ENCODE measurements around the gene TIMM17A. TPM values are rescaled to one million over a fixed set of nuclear protein-coding genes. Genes with fewer than 3 reads are reported as not detected.

The TIMM17A gene
- total RNA-seq, 1 donor from 2014 or later, result 47.2 TPM

Other genes starting within 250 kb of the TIMM17A start
- 20.8 and 23.6 TPM in 2 replicates for gene IPO9, start 126.3 kb upstream of the TIMM17A start, total RNA-seq
- 22.6 and 30.0 TPM in 2 replicates for gene SHISA4, start 66.6 kb upstream of the TIMM17A start, total RNA-seq
- gene LMOD1, start 9.0 kb upstream of the TIMM17A start, total RNA-seq, result under 0.01 and 0.07 TPM in 2 replicates
- gene RNPEP, start 27.1 kb downstream of the TIMM17A start, total RNA-seq, result 75.8 and 97.4 TPM in 2 replicates
- 128 and 153 TPM in 2 replicates for gene ELF3, start 55.1 kb downstream of the TIMM17A start, total RNA-seq
- gene GPR37L1, start 167.4 kb downstream of the TIMM17A start, total RNA-seq, result 0.04 and 0.07 TPM in 2 replicates
- gene ARL8A, start 189.2 kb downstream of the TIMM17A start, total RNA-seq, result 57.8 and 59.7 TPM in 2 replicates
- 2.3 and 2.6 TPM in 2 replicates for gene PTPN7, start 205.1 kb downstream of the TIMM17A start, total RNA-seq
- 0.08 and 0.68 TPM in 2 replicates for gene LGR6, start 238.3 kb downstream of the TIMM17A start, total RNA-seq

All from kidney epithelial cell (primary cell).